GM12872 (cell line): ENCODE measurements around the gene ORAI1.

Experiments
- TF ChIP-seq, protein P1 (sequence below): IDR thresholded peaks from 3 replicates; pipeline ENCODE4 v1.5.1; 2011; ENCODE audit warnings: low read depth, mild to moderate bottlenecking, low read length, moderate library complexity; ENCODE audit not compliant: insufficient read depth

Gene ORAI1

DNA sequence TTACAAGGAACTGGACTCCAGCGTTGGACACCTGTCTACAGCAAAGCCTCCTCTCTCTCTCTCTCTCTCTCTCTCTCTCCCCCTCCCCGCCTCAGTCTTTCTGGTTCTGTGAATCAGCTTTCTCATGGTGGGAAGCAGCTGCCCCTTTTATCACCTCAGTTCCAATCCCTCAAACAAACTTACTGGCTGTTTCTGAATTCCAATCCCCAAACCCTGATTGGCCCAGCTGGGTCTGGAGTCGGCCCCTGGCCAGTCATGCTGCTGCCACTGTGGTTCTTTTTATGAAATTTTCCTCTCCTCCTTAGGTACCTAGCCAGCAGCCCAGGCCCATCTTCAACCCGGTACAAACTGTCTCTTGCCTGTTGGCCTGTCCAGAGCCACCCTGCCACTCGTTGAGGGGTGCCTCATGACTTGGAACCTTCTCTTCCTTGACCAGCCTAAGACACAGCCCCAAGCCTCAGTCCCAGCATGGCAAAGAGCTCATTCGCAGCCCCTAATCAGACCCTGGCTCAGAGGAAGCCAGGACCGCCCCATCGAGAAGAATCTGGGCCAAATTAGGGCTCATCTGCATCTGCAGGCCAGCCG lies 52.5 kb downstream of the ORAI1 start:
- TF ChIP-seq, protein P1, sequence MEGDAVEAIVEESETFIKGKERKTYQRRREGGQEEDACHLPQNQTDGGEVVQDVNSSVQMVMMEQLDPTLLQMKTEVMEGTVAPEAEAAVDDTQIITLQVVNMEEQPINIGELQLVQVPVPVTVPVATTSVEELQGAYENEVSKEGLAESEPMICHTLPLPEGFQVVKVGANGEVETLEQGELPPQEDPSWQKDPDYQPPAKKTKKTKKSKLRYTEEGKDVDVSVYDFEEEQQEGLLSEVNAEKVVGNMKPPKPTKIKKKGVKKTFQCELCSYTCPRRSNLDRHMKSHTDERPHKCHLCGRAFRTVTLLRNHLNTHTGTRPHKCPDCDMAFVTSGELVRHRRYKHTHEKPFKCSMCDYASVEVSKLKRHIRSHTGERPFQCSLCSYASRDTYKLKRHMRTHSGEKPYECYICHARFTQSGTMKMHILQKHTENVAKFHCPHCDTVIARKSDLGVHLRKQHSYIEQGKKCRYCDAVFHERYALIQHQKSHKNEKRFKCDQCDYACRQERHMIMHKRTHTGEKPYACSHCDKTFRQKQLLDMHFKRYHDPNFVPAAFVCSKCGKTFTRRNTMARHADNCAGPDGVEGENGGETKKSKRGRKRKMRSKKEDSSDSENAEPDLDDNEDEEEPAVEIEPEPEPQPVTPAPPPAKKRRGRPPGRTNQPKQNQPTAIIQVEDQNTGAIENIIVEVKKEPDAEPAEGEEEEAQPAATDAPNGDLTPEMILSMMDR = no peak

DNA sequence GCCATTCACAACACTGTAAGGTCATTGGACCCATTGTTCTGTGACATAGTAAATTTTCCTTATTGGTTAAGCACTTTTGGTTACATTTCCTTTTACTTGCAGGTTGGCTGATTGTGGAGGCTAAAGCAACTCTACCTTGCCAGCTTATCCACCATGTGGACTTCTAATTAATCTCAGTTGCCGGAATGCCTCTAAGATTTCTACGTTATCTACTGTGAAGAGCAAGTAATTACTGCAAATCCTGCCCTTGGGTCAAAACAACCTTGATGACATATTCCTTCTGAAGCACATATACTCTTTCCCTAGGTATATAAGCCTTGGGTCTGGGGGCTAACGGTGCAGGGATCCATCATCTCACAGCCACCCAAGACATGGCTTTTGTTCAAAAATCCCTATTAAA lies 62.6 kb downstream of the ORAI1 start:
- TF ChIP-seq, protein P1 = no peak

DNA sequence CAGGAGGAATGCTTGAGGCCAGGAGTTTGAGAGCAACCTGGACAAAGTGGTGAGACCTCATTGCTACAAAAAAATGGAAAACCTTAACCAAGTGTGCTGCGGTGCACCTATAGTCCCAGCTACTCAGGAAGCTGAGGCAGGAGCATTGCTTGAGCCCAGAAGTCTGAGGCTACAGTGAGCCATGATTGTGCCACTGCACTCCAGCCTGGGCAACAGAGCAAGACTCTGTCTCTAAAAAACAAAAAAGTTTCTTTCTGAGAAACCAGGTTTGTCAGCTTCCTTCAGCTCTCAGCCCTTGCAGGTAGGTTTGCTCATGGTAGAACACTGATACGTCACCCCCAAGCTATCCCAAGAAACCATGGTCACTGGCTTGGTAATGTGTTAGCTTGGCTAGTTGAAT lies 63.1 kb downstream of the ORAI1 start:
- TF ChIP-seq, protein P1 = no peak
